ENCODE data around the gene CRTC1.

DNA sequence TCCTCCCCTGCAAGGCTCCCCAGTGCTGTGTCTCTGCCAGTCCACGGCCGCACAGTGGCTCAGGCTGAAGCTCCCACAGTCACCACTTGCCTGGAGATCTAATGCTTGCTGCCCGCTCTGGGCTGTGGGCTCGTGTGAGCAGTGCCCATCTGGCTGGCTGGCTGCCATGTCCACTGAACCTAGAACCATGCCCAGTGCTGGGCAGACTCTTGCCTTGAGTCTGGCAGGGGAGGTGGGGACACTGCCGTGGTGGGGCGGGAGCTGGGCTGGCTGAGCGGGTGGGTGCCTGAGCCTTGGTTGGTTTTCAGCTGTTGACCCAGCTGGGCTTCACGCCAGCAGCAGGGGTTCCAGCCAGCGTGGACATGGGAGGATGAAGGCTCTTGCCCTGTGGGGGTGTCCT is 52.3 kb downstream of the CRTC1 start:
- TF ChIP-seq, protein P1, sequence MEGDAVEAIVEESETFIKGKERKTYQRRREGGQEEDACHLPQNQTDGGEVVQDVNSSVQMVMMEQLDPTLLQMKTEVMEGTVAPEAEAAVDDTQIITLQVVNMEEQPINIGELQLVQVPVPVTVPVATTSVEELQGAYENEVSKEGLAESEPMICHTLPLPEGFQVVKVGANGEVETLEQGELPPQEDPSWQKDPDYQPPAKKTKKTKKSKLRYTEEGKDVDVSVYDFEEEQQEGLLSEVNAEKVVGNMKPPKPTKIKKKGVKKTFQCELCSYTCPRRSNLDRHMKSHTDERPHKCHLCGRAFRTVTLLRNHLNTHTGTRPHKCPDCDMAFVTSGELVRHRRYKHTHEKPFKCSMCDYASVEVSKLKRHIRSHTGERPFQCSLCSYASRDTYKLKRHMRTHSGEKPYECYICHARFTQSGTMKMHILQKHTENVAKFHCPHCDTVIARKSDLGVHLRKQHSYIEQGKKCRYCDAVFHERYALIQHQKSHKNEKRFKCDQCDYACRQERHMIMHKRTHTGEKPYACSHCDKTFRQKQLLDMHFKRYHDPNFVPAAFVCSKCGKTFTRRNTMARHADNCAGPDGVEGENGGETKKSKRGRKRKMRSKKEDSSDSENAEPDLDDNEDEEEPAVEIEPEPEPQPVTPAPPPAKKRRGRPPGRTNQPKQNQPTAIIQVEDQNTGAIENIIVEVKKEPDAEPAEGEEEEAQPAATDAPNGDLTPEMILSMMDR (IDR thresholded peaks at IDR 0.05), result no peak
- no peak for TF ChIP-seq POLR2A (IDR thresholded peaks at IDR 0.05)
